ENCODE results near the gene MRPL38.

MRPL38 gene

DNA sequence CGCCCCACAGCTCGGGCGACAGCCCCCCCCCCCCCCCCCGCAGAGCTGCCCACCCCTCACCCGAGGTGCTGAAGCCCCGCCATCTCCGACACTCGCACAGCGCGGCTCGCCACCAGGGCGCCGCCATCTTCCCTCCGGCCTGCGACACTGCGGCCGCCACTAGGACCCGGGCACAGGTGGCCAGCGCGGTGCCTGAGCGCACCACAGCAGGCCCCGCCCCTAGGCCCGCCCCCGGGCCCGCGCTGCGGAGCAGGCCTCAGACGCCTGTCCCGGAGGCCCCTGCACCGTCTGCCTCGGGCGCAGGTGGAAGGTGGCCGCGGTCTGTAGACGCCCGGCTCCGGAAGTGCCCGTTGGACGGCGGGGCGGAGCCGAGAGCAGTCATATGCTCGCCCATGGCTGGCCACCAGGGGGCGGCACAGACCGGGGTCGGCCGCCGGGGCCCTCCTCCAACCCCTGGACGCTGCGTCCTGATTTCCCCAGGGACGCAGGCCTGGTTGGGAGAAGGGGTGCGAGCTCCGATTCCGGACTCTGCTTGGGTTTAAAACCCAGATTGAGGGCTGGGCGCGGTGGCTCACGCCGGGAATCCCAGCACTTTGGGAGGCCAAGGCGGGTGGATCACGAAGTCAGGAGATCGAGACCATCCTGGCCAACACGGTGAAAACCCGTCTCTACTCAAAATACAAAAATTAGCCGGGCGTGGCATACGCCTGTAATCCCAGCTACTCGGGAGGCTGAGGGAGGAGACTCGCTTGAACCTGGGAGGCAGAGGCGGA is at the start of gene MRPL38:
TSS of gene MRPL38 (minus strand) at position 136 of the 773 bp plus-strand sequence. CDS start at position 127, 9 bp downstream.
- peak; percentile 87 for DNase-seq

DNA sequence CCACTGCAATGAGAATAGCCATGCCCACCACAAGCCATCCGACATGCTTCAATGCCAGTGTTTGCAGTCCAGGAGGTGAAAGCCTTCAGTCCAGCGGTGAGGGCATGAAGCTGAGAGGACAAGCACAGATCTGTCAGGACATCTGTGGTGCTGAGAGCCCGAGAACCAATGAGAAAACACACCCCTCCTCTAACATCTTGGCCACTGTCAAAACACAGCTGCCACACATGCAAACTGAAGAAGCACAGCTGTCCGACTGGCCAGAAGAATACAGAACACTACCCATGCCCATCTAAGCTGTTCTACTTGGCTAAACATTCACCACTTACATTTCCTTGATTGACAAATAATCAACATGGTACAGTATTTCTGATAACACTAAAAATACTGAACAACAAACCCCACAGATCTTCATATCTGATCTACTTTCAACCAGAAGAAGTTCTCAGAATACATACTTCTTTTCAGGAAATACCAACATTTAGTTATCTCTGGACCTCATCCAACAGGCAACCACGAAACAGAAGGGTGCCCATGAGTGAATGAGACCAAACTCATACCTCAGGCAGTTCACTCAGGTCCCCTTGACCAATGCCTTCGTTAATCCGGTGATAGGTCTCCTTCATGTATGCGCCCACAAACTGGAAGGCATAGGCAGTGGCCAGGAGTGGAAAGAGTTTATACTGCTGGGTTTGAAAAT is 46.3 kb upstream of the MRPL38 start:
- DNase-seq: no peak

DNA sequence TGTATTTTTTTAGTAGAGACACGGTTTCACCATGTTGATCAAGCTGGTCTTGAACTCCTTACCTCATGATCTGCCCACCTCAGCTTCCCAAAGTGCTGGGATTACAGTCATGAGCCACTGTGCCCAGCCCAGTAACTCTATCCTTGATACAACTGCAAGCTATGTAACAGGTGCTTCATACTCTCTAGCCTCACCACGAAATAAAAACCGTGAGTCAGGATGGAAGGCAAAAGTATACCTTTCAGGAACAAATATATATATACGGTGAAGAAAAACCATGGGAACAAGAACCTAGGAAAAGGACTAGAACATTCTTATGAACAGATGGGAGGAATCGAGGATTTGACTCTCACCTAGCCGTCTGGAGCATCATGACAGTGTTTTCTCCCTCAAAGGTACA is 45.7 kb upstream of the MRPL38 start:
- no peak for DNase-seq

DNA sequence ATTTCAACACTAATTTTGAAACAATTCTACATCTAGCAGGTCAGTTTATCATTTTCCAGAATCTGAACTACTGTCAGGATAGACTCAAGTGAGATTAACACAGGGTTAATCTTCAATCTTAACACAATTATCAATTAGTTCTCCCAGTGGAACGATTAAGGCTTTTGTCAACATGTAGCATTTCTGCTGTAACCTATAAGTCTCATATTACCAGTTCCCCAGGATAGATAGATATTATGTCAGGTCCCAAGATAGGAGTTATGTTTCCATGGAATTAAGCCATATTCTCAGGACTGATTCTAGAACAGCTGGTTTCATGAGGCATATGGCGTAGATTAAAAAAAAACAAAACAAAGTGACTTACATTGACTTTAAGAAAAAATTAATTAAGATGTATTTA is 40.5 kb upstream of the MRPL38 start:
- DNase-seq: no peak

DNA sequence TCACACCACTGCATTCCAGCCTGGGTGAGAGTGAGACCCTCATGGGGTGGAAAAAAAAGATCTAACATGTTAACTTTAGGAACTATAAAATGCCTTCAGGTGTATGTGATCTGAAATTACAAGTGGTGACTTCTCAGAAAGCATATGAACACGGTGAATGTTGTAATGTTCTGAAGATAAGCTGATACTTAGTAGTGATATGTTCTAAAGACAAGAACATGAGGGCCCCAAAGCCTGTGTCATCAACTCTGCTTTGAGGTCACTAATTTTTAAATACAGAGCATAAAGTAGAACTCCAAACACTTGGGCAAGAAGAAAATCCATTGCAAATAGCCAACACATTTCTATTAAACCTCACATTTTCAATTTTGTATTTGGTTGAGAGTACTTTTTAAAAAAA is 38.8 kb upstream of the MRPL38 start:
- DNase-seq: no peak

DNA sequence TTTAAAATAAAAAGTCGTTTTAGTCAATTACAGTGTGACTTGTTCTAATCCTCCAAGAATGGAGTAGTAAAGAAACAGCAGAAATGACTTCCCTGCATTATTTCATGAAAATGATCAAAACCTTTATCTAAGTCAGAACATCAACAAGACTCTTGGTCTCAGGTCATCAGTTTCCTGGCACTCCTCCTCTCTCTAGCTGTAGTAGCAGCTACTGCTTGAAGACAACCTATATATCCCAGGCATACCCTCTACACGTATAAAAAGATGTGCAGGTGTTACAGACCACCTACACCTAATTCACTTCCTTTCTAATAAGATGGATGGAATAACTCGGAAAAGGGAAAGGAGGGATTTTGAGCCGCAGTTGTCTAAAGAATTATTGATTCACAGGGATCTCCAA is 37.8 kb upstream of the MRPL38 start:
- no peak for DNase-seq

DNA sequence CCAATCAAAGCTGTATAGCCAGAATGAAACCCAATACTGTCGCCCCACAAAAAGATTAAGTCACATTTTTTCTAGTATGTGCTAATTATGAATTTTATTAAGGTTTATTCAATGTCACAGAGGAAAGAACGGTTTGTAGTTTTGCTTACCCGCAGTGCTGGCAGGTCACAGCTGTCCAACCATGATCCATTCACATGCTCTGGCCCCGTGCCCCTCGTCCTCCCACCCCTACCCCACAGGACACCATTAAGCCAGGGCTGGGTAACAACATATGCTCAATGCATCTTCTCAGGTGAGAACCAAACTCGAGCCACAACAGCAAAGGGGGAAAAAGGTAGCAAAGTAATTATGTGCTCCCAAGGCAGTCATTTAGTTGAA is 36.7 kb upstream of the MRPL38 start:
- no peak for DNase-seq

DNA sequence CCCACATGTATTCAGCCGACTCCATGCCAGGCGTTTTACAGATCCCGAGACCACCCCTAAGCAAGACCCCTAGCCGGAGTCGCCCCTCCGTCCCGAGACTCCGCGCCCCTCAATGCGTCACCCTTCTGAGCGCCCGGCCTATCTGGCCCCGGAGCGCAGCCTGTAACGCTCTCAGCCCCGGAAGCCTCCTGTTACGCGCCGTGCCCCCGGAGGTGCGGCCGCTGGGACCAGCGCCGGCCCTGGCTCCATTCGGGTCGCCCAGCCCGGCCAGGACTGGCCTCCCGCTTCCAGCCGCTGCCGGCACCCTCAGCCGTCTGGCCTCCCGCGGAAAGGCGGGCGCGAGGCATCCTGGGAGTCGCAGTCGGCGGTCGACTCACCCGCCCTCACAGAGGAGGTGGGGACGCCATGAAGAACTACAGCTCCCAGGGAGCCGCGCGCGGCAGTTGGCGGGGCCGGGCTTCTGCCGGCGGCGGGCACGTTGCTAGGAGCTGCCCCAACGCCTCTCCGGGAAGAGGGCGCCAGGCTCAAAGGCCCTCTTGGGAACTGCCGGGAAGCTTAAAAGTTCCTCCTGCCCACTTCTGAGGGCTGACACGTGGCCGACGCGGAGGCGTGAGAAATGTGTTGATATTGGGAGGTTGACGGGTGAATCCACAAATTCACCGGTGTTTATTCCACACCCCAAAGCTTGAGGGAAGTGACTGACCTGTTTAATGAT is 36.2 kb upstream of the MRPL38 start, which contains the start of gene FBF1:
TSS of gene FBF1 (minus strand) at position 316 of the 715 bp plus-strand sequence. CDS start 2,893 bp downstream, outside the sequence.
- DNase-seq: peak; percentile 82

DNA sequence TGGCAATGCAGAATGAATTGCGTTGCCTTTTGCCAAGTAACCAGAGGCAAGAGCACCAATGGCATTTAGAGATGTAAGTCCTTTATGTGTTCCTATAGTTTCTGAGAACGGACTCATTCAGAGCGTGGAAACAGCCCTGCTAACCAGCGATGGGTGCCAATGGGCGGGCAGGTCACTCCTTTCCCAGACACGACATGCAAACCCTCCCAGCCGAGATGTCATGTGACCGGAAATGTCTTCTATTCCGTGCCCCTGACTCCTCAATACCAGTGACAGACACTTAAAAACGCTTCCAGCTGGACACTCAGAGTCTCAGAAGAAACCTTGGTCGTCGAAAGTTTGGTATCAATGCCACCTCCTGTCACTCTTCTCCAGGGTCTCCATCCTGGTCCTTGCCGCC is 33.0 kb upstream of the MRPL38 start:
- no peak for DNase-seq

DNA sequence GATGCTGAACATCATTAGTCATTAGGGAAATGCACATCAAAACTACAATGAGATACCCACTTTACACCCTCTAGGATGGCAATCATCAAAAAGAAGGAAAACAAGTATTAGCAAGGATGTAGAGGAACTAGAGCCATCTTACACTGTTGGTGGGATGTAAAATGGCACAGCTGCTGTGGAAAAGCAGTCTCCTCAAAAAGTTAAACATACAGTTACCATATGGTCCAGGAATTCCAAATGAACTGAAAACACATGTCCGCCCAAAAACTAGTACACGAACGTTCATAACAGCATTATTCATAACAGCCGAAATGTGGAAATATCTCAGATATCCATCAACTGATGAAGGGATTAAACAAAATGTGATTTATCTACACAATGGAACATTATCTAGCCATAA is 29.1 kb upstream of the MRPL38 start:
- no peak for DNase-seq

DNA sequence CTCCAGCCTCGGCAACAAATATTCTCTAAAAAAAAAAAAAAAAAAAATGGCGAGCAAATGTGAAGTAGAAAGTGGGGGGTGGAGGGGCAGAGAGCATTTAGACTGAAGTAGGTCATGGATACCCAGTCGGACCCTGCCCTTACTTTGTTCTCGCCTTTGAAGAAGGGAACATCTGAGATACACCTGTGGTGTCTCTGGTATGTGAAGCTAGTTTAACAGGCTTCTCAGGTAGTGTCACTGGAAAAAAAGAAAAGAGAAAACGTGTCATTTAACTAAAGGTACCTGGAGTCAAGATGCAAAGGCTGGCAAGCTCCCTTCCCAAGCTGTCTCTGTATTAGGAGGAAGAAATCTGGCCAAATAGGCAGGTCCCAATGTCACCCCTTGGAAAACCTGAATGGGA is 28.2 kb upstream of the MRPL38 start:
- no peak for DNase-seq

DNA sequence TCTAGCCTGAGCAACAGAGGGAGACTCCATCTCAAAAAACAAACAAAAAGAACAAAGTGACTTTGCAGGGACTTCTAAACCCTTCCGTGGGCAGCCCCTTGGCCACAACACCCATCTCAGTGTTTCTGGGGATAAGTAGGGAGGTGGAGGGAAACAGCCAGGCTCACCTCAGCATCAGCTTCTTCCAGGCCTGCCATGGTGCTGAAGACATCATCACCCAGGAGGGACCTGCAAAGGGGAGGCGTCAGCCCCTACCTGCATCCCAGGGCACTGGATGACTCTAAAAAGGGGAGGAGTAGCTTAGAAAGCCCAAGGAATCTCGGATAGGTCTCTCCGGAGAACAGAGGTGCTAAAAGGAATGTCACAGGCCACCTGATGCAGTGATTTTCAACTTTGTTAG is 26.4 kb upstream of the MRPL38 start:
- DNase-seq: no peak

DNA sequence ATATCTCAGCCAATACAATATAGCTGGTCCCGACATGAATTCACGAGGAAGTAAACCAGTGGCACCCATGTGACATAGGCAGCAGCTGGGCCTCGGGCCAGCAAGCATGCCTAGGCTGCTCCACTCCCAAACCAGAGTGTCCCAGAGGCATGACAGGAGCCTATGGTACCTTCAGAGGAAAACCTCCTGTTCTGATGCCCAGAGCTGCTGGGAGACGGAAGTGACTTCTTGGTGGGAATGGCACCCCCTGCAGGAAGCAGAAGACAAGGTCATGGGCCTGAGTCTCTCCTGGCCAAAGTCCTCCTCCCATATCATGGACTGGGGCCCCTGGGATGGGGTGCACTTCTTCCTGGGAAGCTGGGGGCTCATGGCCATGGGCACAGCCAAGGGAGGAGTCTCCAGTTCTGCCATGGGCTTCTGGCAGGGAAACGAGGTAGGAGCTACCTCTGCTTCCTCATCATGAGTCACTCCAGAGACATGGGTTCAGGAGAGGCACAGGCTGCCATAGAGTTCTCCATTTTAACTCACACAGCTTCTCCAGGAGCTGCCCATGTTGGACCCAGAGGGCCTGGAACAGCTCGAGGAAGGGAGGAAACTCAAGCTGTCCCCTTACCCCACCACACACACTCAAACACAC is 22.7 kb upstream of the MRPL38 start:
- DNase-seq: no peak

DNA sequence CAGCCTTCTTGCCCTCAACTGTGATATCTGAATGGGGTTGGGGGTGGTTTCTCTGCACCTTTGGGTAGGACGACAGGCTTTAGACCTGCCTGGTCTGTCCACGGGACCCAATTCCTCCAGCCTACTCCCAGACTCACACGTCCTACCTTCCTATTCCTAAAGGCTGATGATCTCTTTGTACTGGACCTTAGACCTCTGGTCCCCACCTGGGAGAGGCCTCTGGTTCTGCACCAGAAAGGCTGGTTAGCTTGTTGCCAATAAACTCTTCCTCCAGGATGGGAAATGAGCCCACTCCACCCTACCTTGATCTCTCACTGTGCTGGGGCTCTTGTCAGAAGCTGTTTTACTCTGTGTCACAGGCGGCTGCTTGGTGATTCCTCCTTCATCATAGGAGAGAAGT is 21.8 kb upstream of the MRPL38 start:
- no peak for DNase-seq

DNA sequence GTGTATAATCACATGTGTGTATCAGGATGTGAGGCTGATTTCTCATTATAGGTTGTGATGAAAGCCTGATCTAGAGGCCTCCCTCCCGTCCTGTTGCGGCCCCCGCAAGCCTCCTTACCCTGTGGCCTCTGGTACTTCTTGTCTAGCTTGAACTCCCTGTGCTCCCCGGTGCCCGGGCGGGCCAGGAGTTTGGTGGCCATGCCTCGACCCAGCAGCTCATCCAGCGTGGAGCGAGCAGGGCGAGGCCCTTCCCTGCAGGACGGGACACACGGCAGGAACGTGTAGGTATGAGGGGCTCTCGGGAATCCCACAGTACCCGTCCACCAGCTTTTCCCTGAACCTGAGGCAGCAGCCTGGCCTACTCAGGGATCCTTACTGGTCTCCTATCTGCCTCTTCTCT is 21.2 kb upstream of the MRPL38 start:
- DNase-seq: no peak

DNA sequence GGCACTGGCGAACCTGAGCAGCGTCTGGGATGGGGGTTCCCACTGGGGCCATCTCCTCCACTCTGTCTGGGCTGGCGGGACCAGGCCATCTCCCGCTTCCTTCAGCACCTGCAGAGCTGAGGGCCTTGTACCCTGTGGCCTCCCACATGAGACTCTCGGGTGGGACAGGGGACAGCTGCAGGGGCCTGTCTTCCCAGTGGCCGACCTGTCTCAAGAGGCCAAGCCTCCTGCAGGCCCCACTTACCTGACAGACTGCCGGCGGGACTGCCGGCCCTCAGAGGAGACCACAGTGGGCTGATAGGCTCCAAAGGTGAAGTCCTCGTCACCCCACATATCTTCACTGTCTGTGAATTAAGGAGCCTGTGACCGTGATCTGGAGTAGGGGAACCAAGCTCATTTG is 20.4 kb upstream of the MRPL38 start:
- no peak for DNase-seq

DNA sequence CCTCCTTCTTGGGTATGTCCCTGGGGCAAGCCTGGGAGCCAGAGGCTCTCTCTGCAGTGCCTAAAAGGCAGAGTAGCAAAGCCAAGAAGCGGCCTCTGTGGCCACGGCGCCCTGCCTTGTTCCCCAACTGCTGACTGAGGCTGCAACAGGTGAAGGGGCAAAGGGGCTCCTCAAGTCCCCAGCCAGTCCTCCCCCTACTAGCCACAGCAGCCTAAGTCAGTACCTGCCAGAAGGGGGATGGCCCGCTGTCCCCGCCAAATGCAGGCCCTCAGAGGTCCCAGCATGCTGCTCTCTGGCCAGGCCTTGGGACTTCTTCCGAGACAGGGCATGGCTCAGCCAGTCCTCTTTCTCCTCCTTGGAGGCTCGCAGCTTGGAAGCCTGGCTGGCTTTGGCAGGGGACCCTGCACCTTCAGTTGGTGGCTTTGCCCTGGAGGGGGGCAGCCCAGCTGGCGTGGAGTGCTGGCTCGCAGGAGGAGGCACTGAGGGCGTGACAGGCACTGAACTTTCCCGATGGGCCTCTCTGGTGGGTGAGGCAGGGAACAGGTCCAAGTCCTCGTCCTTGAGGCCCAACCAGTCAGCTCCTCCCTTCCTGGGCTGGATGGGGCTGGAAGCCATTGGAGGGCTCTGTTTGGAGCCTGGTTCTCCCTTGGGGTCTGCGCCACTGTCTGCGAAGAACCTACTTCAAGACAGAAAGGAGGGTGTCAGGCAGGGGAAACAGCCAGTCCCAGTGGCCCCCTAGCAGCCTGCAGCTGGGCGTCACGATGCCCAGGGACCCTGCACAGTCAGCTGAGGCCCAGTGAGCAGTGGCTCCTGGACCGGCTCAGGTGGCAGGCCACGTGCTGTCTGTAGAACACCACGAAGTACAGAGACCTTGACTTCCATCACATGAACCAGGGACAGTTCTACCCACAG is 18.5 kb upstream of the MRPL38 start:
- DNase-seq: no peak

DNA sequence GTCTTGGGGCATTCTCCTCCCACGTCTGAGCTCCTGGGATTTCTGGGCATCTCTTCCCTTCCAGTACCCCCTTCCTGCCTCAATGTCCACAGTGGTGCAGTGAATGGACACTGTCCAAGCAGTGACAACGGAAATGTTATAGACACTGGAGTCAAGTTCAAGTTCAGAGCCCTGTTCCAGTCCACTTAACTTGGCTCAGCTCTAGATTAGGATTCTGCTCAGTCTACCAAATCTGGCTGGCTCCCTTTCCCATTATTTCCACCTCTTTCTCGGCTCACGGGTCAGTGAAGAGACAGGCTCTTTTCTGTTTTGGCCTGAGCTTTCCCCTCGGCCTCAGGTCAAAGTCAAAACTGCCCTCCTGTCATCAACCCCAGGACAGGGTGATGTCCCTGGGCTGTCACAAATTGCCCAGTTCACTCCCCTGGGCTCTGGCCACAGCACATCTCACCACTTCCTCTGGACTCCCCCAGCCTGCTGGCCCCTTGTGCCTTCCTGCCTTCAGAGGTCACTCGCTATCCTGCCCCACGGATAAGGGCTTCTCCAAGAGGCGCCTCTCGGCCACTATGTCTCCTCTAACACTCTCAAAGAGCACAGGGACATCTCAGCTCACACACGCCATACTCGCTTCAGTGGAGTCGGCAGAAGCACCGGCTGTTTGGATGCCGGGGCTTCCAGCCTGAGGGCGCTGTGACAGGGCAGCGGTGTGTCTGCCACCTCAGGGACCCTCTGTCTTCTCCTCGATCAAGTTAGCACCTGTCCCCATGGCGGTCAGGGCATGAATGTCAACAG is 17.7 kb upstream of the MRPL38 start:
- DNase-seq: no peak

DNA sequence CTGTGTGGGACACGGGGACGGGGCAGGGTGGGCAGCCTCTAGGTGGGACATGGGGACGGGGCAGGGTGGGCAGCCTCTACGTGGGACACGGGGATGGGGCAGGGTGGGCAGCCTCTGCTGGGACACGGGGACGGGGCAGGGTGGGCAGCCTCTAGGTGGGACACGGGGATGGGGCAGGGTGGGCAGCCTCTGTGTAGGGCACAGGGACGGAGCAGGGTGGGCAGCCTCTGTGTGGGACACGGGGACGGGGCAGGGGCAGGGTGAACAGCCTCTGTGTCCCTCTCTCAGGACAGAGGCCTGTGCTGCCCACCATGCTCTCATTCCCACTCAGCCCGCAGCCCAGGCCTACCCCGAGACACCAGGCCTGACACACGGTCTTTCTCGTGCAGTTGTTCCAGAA is 16.9 kb upstream of the MRPL38 start:
- DNase-seq: no peak

DNA sequence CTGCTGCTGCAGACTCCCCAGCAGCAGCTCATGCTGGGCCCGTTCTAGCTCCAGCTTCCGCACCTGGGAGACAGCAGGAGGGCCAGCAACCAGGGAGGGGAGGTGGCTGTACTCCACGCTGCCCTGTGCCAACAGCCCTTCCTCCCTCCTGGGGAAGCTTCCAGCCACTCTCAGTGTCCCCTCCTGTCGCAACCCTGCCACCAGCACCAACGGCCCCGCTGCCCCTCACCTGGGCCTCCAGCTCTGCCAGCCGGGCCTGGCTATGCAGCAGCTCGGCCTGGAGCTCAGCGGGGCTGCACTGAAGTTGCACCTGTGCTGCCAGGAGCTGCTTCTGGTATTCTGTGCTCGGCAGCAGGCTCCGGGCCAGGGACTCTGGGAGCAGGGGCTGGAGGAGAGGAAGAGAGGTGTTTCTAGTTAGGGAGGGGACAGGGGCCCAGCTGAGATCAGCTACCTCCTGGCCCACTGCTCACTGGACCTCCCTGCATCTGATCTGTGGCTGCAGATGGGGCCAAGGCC is 15.4 kb upstream of the MRPL38 start:
- DNase-seq: no peak

DNA sequence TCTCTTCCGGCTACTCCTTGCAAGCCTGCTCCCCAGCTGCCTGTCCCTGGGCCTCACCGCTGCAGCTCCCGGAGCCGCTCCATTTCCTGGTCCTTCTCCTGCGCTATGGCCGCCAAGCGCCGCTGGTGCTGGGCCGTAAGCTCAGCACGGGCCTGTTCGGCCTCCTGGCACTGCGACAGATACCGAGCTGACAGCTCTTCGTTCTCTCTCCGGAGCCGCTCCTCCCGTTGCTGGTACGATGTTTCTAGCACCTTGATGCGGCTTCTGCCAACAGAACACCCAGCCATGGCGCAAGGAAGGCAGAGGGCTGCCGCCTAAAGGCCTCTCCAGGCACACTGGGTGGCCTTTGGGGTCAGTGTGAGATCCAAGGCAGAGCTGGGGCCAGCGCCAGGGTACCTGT is 14.9 kb upstream of the MRPL38 start:
- DNase-seq: no peak
